GM10248 (cell line): ENCODE data around the gene UPF1.

Experiments
- CTCF ChIA-PET: fragments of 300-600 bp; sonication (Branson Sonifier 250); formaldehyde crosslinking; extraction: SDS; loops from one replicate; lab custom pipeline; 2021; ENCODE audit warnings: antibody characterized with exemption; lab: Yijun Ruan, JAX
- POLR2A ChIA-PET: fragments of 350-650 bp; sonication (Branson Sonifier 250); formaldehyde crosslinking; extraction: SDS; loops from one replicate; lab custom pipeline; 2020; ENCODE audit warnings: antibody characterized with exemption; lab: Yijun Ruan, JAX
- DNase-seq: peaks from one replicate; pipeline ENCODE4 v3.0.0; 2012; ENCODE audit errors: extremely low spot score
- CTCF ChIP-seq: IDR thresholded peaks from 2 replicates; pipeline ENCODE4 v1.5.1; 2012; ENCODE audit warnings: mild to moderate bottlenecking, low read depth; ENCODE audit errors: extremely low read depth, missing control alignments, control extremely low read depth

Gene UPF1

GRCh38 chr19:18868380-18869022, 36.7 kb downstream of the UPF1 start:
- ChIA-PET POLR2A (no interaction called here), CTCF (interaction anchor here (1.4 to 3.5 kb wide), 2 partner anchors 9 to 13 kb away, joined by 3 to 30 read pairs; no protein-coding TSS in a partner anchor)
- no peak for DNase-seq
- TF ChIP-seq CTCF, result no peak

GRCh38 chr19:18869023-18869618, 37.4 kb downstream of the UPF1 start:
- DNase-seq, result no peak
- POLR2A ChIA-PET, result no interaction called here
- TF ChIP-seq CTCF, result no peak
- CTCF ChIA-PET, result no interaction called here

GRCh38 chr19:18869781-18870530, 38.2 kb downstream of the UPF1 start:
- ChIA-PET POLR2A (no interaction called here), CTCF (no interaction called here)
- TF ChIP-seq CTCF, result no peak
- no peak for DNase-seq

- TF ChIP-seq CTCF, result no peak
- no peak for DNase-seq
- ChIA-PET POLR2A (no interaction called here), CTCF (no interaction called here)
These were observed 38.9 kb downstream of the UPF1 start for GRCh38 chr19:18870531-18871172.

- ChIA-PET POLR2A (no interaction called here), CTCF (no interaction called here)
- TF ChIP-seq CTCF, result no peak
- DNase-seq, result no peak
These were observed 39.8 kb downstream of the UPF1 start for GRCh38 chr19:18871543-18871942.

- no peak for TF ChIP-seq CTCF
- no peak for DNase-seq
- ChIA-PET POLR2A (interaction anchor here (0.6 to 0.7 kb wide), 2 partner anchors 53 to 54 kb away, joined by 3 to 5 read pairs; no protein-coding TSS in a partner anchor), CTCF (interaction anchor here (1.2 to 2.0 kb wide), 3 partner anchors 8 to 29 kb away, joined by 4 to 7 read pairs (median 4); no protein-coding TSS in a partner anchor)
These were observed 44.0 kb downstream of the UPF1 start for GRCh38 chr19:18875726-18876125.
